ENCODE data around the gene EHMT2.

EHMT2 gene

GRCh38 chr6:31920811-31921210 is 23.3 kb upstream of the EHMT2 start:
- H3K4me3 ChIP-seq (replicated peaks; ENCODE audit: insufficient read depth, low read length) = no peak overlapping the region

GRCh38 chr6:31919624-31920303 is 22.3 kb upstream of the EHMT2 start:
- H3K27ac ChIP-seq (replicated peaks) = no peak overlapping the region
- no peak for DNase-seq (ENCODE audit: low read depth in 1 of 2, low spot score in 1 of 2)
- no peaks in the 10 kb centered on the region for H3K27me3 ChIP-seq (ENCODE audit: insufficient read depth, poor library complexity, severe bottlenecking)
- TF ChIP-seq POLR2AphosphoS5 (IDR thresholded peaks at IDR 0.05; ENCODE audit: low read depth) (no peak), SPI1 (IDR thresholded peaks at IDR 0.05; ENCODE audit: borderline replicate concordance, low read depth) (no peak), GABPA (IDR thresholded peaks at IDR 0.05; ENCODE audit: low read depth) (no peak)
- TF ChIP-seq, protein P1, sequence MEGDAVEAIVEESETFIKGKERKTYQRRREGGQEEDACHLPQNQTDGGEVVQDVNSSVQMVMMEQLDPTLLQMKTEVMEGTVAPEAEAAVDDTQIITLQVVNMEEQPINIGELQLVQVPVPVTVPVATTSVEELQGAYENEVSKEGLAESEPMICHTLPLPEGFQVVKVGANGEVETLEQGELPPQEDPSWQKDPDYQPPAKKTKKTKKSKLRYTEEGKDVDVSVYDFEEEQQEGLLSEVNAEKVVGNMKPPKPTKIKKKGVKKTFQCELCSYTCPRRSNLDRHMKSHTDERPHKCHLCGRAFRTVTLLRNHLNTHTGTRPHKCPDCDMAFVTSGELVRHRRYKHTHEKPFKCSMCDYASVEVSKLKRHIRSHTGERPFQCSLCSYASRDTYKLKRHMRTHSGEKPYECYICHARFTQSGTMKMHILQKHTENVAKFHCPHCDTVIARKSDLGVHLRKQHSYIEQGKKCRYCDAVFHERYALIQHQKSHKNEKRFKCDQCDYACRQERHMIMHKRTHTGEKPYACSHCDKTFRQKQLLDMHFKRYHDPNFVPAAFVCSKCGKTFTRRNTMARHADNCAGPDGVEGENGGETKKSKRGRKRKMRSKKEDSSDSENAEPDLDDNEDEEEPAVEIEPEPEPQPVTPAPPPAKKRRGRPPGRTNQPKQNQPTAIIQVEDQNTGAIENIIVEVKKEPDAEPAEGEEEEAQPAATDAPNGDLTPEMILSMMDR (IDR thresholded peaks at IDR 0.05; ENCODE audit: insufficient read depth, low read length) = no peak
- TF ChIP-seq, protein P2, sequence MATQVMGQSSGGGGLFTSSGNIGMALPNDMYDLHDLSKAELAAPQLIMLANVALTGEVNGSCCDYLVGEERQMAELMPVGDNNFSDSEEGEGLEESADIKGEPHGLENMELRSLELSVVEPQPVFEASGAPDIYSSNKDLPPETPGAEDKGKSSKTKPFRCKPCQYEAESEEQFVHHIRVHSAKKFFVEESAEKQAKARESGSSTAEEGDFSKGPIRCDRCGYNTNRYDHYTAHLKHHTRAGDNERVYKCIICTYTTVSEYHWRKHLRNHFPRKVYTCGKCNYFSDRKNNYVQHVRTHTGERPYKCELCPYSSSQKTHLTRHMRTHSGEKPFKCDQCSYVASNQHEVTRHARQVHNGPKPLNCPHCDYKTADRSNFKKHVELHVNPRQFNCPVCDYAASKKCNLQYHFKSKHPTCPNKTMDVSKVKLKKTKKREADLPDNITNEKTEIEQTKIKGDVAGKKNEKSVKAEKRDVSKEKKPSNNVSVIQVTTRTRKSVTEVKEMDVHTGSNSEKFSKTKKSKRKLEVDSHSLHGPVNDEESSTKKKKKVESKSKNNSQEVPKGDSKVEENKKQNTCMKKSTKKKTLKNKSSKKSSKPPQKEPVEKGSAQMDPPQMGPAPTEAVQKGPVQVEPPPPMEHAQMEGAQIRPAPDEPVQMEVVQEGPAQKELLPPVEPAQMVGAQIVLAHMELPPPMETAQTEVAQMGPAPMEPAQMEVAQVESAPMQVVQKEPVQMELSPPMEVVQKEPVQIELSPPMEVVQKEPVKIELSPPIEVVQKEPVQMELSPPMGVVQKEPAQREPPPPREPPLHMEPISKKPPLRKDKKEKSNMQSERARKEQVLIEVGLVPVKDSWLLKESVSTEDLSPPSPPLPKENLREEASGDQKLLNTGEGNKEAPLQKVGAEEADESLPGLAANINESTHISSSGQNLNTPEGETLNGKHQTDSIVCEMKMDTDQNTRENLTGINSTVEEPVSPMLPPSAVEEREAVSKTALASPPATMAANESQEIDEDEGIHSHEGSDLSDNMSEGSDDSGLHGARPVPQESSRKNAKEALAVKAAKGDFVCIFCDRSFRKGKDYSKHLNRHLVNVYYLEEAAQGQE (IDR thresholded peaks at IDR 0.05; ENCODE audit: insufficient replicate concordance, low read depth) = no peak
- no peak overlapping the region for H3K4me3 ChIP-seq (replicated peaks; ENCODE audit: insufficient read depth, low read length)

More at GRCh38 chr6:31920811-31921210, 23.3 kb upstream of the EHMT2 start:
- TF ChIP-seq GABPA (IDR thresholded peaks at IDR 0.05; ENCODE audit: low read depth) = no peak
- TF ChIP-seq, protein P1 (IDR thresholded peaks at IDR 0.05; ENCODE audit: insufficient read depth, low read length) = no peak
- TF ChIP-seq SPI1 (IDR thresholded peaks at IDR 0.05; ENCODE audit: borderline replicate concordance, low read depth) = no peak
- TF ChIP-seq POLR2AphosphoS5 (IDR thresholded peaks at IDR 0.05; ENCODE audit: low read depth) = no peak
- peak; percentile 54 to 67 for DNase-seq (ENCODE audit: low read depth in 1 of 2, low spot score in 1 of 2)
- Histone ChIP-seq H3K27me3 (ENCODE audit: insufficient read depth, poor library complexity, severe bottlenecking) (no peaks in the 10 kb centered on the region), H3K27ac (replicated peaks) (no peak overlapping the region)

DNA sequence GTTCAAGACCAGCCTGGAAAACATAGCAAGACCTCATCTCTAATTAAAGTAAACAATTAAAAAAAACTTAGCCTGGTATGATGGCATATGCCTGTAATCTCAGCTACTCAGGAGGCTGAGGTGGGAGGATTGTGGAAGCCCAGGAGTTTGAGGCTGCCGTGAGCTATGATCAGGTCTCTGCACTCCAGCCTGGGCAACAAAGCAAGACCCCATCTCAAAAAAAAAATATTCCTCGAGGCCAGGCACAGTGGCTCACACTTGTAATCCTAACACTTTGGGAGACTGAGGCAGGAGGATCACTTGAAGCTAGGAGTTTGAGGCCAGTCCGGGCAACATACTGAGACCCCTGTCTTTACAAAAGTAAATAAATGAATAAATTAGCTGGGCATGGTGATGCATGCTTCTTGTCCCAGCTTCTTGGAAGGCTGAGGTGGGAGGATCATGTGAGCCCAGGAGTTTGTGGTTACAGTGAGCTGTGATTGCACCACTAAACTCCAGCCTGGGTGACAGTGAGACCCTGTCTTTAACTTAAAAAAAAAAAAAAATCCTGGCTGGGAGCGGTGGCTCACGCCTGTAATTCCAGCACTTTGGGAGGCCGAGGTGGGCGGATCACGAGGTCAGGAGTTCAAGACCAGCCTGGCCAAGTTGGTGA is 20.7 kb upstream of the EHMT2 start:
- Histone ChIP-seq H3K4me3 (replicated peaks; ENCODE audit: insufficient read depth, low read length) (no peak overlapping the region), H3K27ac (replicated peaks) (no peak overlapping the region), H3K27me3 (ENCODE audit: insufficient read depth, poor library complexity, severe bottlenecking) (no peaks in the 10 kb centered on the region)
- DNase-seq (ENCODE audit: low read depth in 1 of 2, low spot score in 1 of 2) = no peak
- no peak for TF ChIP-seq GABPA (IDR thresholded peaks at IDR 0.05; ENCODE audit: low read depth)

- Histone ChIP-seq H3K27ac (replicated peaks) (no peak overlapping the region), H3K27me3 (ENCODE audit: insufficient read depth, poor library complexity, severe bottlenecking) (no peaks in the 10 kb centered on the region), H3K4me3 (replicated peaks; ENCODE audit: insufficient read depth, low read length) (no peak overlapping the region)
- DNase-seq (ENCODE audit: low read depth in 1 of 2, low spot score in 1 of 2) = no peak
- TF ChIP-seq, protein P1 (IDR thresholded peaks at IDR 0.05; ENCODE audit: insufficient read depth, low read length) = no peak
- TF ChIP-seq, protein P2 (IDR thresholded peaks at IDR 0.05; ENCODE audit: insufficient replicate concordance, low read depth) = no peak
- TF ChIP-seq GABPA (IDR thresholded peaks at IDR 0.05; ENCODE audit: low read depth) (no peak), POLR2AphosphoS5 (IDR thresholded peaks at IDR 0.05; ENCODE audit: low read depth) (no peak), SPI1 (IDR thresholded peaks at IDR 0.05; ENCODE audit: borderline replicate concordance, low read depth) (no peak)
Observed at GRCh38 chr6:31915756-31916155, 18.3 kb upstream of the EHMT2 start.

Data from HL-60 (cell line).